Hepatocyte (in vitro differentiated cells): ENCODE results near the gene SASH3. TPM values are rescaled to one million over a fixed set of nuclear protein-coding genes. Genes with fewer than 3 reads are reported as not detected.
A peak's percentile ranks its signal among the peaks of the same experiment; 100 is the strongest.

Experiments used
- DNase-seq: peaks from one replicate; pipeline ENCODE4 v3.0.0-alpha.2; 2016; ENCODE audit warnings: low spot score
- H2AFZ ChIP-seq: fragments of 200-600 bp; sonication (generic); 2 replicates; pipeline ENCODE4 v1.6.0; 2016; ENCODE audit warnings: antibody characterized with exemption, mild to moderate bottlenecking
- H3K27ac ChIP-seq: fragments of 200-600 bp; sonication (generic); 2 replicates; pipeline ENCODE4 v1.5.1; 2016; ENCODE audit warnings: mild to moderate bottlenecking
- H3K27me3 ChIP-seq: fragments of 200-600 bp; sonication (generic); 2 replicates; pipeline ENCODE4 v1.6.1; 2016
- H3K36me3 ChIP-seq: fragments of 200-600 bp; sonication (generic); replicated peaks from 2 replicates; pipeline ENCODE4 v1.5.1; 2016; ENCODE audit warnings: low read depth; ENCODE audit not compliant: insufficient read depth
- H3K4me1 ChIP-seq: fragments of 200-600 bp; sonication (generic); 2 replicates; pipeline ENCODE4 v1.5.1; 2016; ENCODE audit warnings: mild to moderate bottlenecking, moderate library complexity; ENCODE audit not compliant: insufficient read depth
- H3K4me2 ChIP-seq: fragments of 200-600 bp; sonication (generic); 2 replicates; pipeline ENCODE4 v1.6.0; 2016
- H3K4me3 ChIP-seq: fragments of 200-600 bp; sonication (generic); 2 replicates; pipeline ENCODE4 v1.5.1; 2016; ENCODE audit warnings: mild to moderate bottlenecking
- H3K79me2 ChIP-seq: fragments of 200-600 bp; sonication (generic); 2 replicates; pipeline ENCODE4 v1.6.0; 2017; ENCODE audit warnings: mild to moderate bottlenecking
- H3K9me2 ChIP-seq: fragments of 200-600 bp; sonication (generic); replicated peaks from 2 replicates; pipeline ENCODE4 v1.6.0; 2017; ENCODE audit warnings: mild to moderate bottlenecking; ENCODE audit not compliant: insufficient read depth
- H3K9me3 ChIP-seq: fragments of 200-600 bp; sonication (generic); 2 replicates; pipeline ENCODE4 v1.5.1; 2016; ENCODE audit warnings: low read depth, mild to moderate bottlenecking
- H4K20me1 ChIP-seq: fragments of 200-600 bp; sonication (generic); 2 replicates; pipeline ENCODE4 v1.6.0; 2016; ENCODE audit warnings: mild to moderate bottlenecking; ENCODE audit not compliant: insufficient read depth, poor library complexity, severe bottlenecking
- EZH2 ChIP-seq: fragments of 200-600 bp; sonication (generic); IDR thresholded peaks from 2 replicates; pipeline ENCODE4 v1.6.1; 2016; ENCODE audit warnings: antibody characterized with exemption, mild to moderate bottlenecking, borderline replicate concordance
- EZH2phosphoT487 ChIP-seq: fragments of 200-600 bp; sonication (generic); IDR thresholded peaks from one replicate; pipeline ENCODE4 v1.6.1; 2018; ENCODE audit warnings: antibody characterized with exemption, mild to moderate bottlenecking, low read depth, moderate library complexity; ENCODE audit not compliant: unreplicated experiment, severe bottlenecking
- WGBS: methylation state at CpG from one replicate; pipeline ENCODE4 v1.1.6; 2016; ENCODE audit warnings: low lambda C conversion rate; ENCODE audit errors: missing lambda C conversion rate; 5-methylcytosine and 5-hydroxymethylcytosine counted together
- polyA plus RNA-seq: library from polyadenylated mRNA; unstranded; fragments of >200 nt; fragmentation: Nextera tagmentation; extraction: Ambion mirVana; gene quantifications from 2 replicates; pipeline ENCODE4 v1.2.1, GENCODE V29; 2016
- total RNA-seq: library from RNA; depleted of rRNA; stranded (reverse); fragments of >200 nt; gene quantifications from 2 replicates; pipeline ENCODE4 v1.2.3, GENCODE V29; 2014
- TF ChIP-seq, protein P1 (sequence below): fragments of 200-600 bp; sonication (generic); IDR thresholded peaks from 2 replicates; pipeline ENCODE4 v1.5.1; 2016; ENCODE audit warnings: antibody characterized with exemption, mild to moderate bottlenecking; ENCODE audit not compliant: poor library complexity

Gene SASH3
- total and polyA plus RNA-seq, 2 experiments from 2014 or later: 0.31 to 0.67 TPM

DNA sequence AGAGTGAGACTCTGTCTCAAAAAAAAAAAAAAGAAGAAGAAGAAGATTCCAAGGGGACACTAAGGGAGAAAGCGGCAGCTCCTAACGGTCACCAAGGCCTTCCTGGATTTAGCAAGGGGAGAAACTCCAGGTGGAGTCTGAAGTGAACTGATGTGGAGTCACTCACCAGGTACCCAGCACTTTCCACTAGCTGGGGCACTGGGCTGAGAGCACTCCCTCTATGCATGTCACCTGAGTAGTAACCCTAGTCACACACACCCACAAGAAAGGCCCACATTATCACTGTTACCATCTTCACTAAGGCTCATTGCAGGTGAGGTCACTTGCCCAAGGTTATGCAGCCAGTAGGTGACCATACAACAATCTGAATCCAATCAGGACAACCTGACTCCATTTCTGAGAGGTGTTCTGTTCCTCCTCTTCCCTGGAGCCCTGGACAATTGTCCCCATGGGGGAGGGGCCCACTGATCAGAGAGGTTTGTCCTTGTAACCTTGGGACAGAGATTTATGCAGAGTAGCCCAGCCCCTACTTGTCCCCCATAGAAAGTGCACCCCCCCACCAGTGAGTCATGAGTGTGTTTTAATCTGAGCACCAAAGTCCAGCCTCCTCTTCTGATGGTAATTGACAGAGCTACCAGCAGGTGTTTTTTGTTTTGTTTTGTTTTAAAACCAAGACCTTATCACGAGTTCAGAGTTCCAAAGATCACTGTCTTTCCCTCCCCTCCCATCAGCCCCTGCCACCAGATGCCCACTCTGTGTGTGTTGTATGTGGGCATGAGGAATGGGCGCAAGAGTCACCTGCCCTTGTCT, 5.9 kb upstream of the SASH3 start:
- Histone ChIP-seq H3K9me3 (no peaks in the 10 kb centered on the region), H3K27me3 (no peaks in the 10 kb centered on the region), H3K4me3 (no peak overlapping the region), H3K27ac (peak overlapping the region; percentile 60), H3K4me2 (no peak overlapping the region), H4K20me1 (no peaks in the 10 kb centered on the region), H2AFZ (no peak overlapping the region), H3K79me2 (no peaks in the 10 kb centered on the region), H3K4me1 (peaks cover 3% of the 10 kb centered on the region), H3K9me2 (no peaks in the 10 kb centered on the region), H3K36me3 (no peaks in the 10 kb centered on the region)
- peak; percentile 71 for DNase-seq
- TF ChIP-seq EZH2: no peak
- TF ChIP-seq EZH2phosphoT487: no peak
- TF ChIP-seq, protein P1, sequence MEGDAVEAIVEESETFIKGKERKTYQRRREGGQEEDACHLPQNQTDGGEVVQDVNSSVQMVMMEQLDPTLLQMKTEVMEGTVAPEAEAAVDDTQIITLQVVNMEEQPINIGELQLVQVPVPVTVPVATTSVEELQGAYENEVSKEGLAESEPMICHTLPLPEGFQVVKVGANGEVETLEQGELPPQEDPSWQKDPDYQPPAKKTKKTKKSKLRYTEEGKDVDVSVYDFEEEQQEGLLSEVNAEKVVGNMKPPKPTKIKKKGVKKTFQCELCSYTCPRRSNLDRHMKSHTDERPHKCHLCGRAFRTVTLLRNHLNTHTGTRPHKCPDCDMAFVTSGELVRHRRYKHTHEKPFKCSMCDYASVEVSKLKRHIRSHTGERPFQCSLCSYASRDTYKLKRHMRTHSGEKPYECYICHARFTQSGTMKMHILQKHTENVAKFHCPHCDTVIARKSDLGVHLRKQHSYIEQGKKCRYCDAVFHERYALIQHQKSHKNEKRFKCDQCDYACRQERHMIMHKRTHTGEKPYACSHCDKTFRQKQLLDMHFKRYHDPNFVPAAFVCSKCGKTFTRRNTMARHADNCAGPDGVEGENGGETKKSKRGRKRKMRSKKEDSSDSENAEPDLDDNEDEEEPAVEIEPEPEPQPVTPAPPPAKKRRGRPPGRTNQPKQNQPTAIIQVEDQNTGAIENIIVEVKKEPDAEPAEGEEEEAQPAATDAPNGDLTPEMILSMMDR: no peak
- WGBS: 72% methylated on average over 4 of the region's 4 CpGs

GRCh38 chrX:129777218-129778030, 2.3 kb upstream of the SASH3 start:
- 87% methylated on average over 29 of the region's 30 CpGs for WGBS
- H3K4me2 ChIP-seq: no peak overlapping the region
- no peak for DNase-seq
- TF ChIP-seq, protein P1: no peak
- TF ChIP-seq EZH2phosphoT487 (no peak), EZH2 (no peak)
- H3K36me3 ChIP-seq: no peaks in the 10 kb centered on the region
- H3K27ac ChIP-seq: no peak overlapping the region
- H4K20me1 ChIP-seq: no peaks in the 10 kb centered on the region
- no peaks in the 10 kb centered on the region for H3K9me3 ChIP-seq
- H3K27me3 ChIP-seq: no peaks in the 10 kb centered on the region
- H3K4me1 ChIP-seq: peaks cover 3% of the 10 kb centered on the region
- H3K79me2 ChIP-seq: no peaks in the 10 kb centered on the region
- H2AFZ ChIP-seq: no peak overlapping the region
- H3K9me2 ChIP-seq: no peaks in the 10 kb centered on the region
- H3K4me3 ChIP-seq: no peak overlapping the region

- Histone ChIP-seq H3K4me3 (no peak overlapping the region), H3K79me2 (no peaks in the 10 kb centered on the region), H3K27ac (no peak overlapping the region), H4K20me1 (no peaks in the 10 kb centered on the region), H3K9me2 (no peaks in the 10 kb centered on the region), H3K27me3 (no peaks in the 10 kb centered on the region), H2AFZ (no peak overlapping the region), H3K36me3 (no peaks in the 10 kb centered on the region), H3K9me3 (no peaks in the 10 kb centered on the region), H3K4me2 (no peak overlapping the region), H3K4me1 (peaks cover 3% of the 10 kb centered on the region)
- no peak for DNase-seq
- TF ChIP-seq EZH2phosphoT487: no peak
- TF ChIP-seq EZH2: no peak
- 89% methylated on average over 7 of the region's 7 CpGs for WGBS
Observed at GRCh38 chrX:129779086-129779672, 570 bp upstream of the SASH3 start.
